HepG2 (cell line): ENCODE data around the gene PLET1. TPM values are rescaled to one million over a fixed set of nuclear protein-coding genes. Genes with fewer than 3 reads are reported as not detected.
A peak's percentile ranks its signal among the peaks of the same experiment; 100 is the strongest.

Experiments used
- CBX2 ChIP-seq, 2 experiments: fragments of 200-600 bp in 1 of 2; sonication (generic); formaldehyde crosslinking in 1 of 2; IDR thresholded peaks; 2 replicates each; pipeline versions ENCODE4 v1.7.0 to v1.8.1; 2018 to 2022; ENCODE audit warnings: low read depth in 2 of 2, low read length in 1 of 2, mild to moderate bottlenecking in 1 of 2, missing genetic modification reagents in 1 of 2
- DBP ChIP-seq: sonication (generic); formaldehyde crosslinking; IDR thresholded peaks from 2 replicates; pipeline ENCODE4 v1.4.0; 2020; ENCODE audit warnings: missing genetic modification reagents; ENCODE audit errors: not compliant biosample characterization
- DPF2 ChIP-seq: sonication (generic); formaldehyde crosslinking; IDR thresholded peaks from 2 replicates; pipeline ENCODE4 v1.4.0; 2020; ENCODE audit warnings: mild to moderate bottlenecking, low read depth, missing genetic modification reagents, borderline replicate concordance
- ISL2 ChIP-seq: sonication (generic); formaldehyde crosslinking; IDR thresholded peaks from 2 replicates; pipeline ENCODE4 v1.5.0; 2020; ENCODE audit warnings: missing genetic modification reagents
- MTERF4 ChIP-seq: sonication (generic); formaldehyde crosslinking; IDR thresholded peaks from 2 replicates; pipeline ENCODE4 v1.8.0; 2023; ENCODE audit warnings: mild to moderate bottlenecking, missing genetic modification reagents
- MXI1 ChIP-seq: IDR thresholded peaks from 3 replicates; pipeline ENCODE4 v1.6.1; 2012; ENCODE audit warnings: low read depth, low read length, inconsistent platforms, borderline replicate concordance
- NCOA1 ChIP-seq: sonication (generic); formaldehyde crosslinking; IDR thresholded peaks from 2 replicates; pipeline ENCODE4 v1.9.0; 2021; ENCODE audit warnings: missing genetic modification reagents
- NR2F2 ChIP-seq: IDR thresholded peaks from 2 replicates; pipeline ENCODE4 v1.6.1; 2012; ENCODE audit warnings: low read depth, inconsistent platforms, borderline replicate concordance
- PHF20 ChIP-seq: sonication (generic); formaldehyde crosslinking; IDR thresholded peaks from 2 replicates; pipeline ENCODE4 v1.5.0; 2020; ENCODE audit warnings: mild to moderate bottlenecking, missing genetic modification reagents
- POLR2G ChIP-seq: fragments of 200-400 bp; formaldehyde crosslinking; IDR thresholded peaks from 2 replicates; pipeline ENCODE4 v1.6.1; 2018; ENCODE audit warnings: mild to moderate bottlenecking, low read depth, low read length, moderate library complexity
- SOX13 ChIP-seq, 3 experiments: fragments of 450-650 bp in 1 of 3; sonication (generic) in 1 of 3; formaldehyde crosslinking in 1 of 3; IDR thresholded peaks in 2 of 3; conservative IDR thresholded peaks in 1 of 3; 2 replicates each; pipeline versions ENCODE4 v1.5.0 to v1.6.1; 2016 to 2020; ENCODE audit warnings: antibody characterized with exemption in 1 of 3, mild to moderate bottlenecking in 1 of 3, missing compliant biosample characterization in 1 of 3, missing genetic modification reagents in 1 of 3, moderate library complexity in 1 of 3
- SOX5 ChIP-seq: IDR thresholded peaks from 2 replicates; pipeline ENCODE4 v1.6.1; 2016; ENCODE audit warnings: borderline replicate concordance
- TCF12 ChIP-seq, 2 experiments: fragments of 450-650 bp in 1 of 2; sonication (generic) in 1 of 2; formaldehyde crosslinking in 1 of 2; IDR thresholded peaks; 2 replicates each; pipeline versions ENCODE4 v1.6.1 to v1.8.0; 2017 to 2022; ENCODE audit warnings: antibody characterized with exemption in 1 of 2, mild to moderate bottlenecking in 1 of 2, missing genetic modification reagents in 1 of 2, moderate library complexity in 1 of 2
- TIGD3 ChIP-seq: sonication (generic); formaldehyde crosslinking; IDR thresholded peaks from 2 replicates; pipeline ENCODE4 v1.5.1; 2020; ENCODE audit warnings: mild to moderate bottlenecking, missing genetic modification reagents, borderline replicate concordance
- ZKSCAN5 ChIP-seq: sonication (generic); formaldehyde crosslinking; IDR thresholded peaks from 2 replicates; pipeline ENCODE4 v1.5.1; 2020; ENCODE audit warnings: mild to moderate bottlenecking, missing genetic modification reagents
- ZNF17 ChIP-seq: sonication (generic); formaldehyde crosslinking; IDR thresholded peaks from 2 replicates; pipeline ENCODE4 v1.5.0; 2020; ENCODE audit warnings: mild to moderate bottlenecking, missing genetic modification reagents
- ZNF354B ChIP-seq: sonication (generic); formaldehyde crosslinking; IDR thresholded peaks from 2 replicates; pipeline ENCODE4 v1.8.0; 2022; ENCODE audit warnings: mild to moderate bottlenecking, missing genetic modification reagents
- ZNF44 ChIP-seq: sonication (generic); formaldehyde crosslinking; IDR thresholded peaks from 2 replicates; pipeline ENCODE4 v1.5.1; 2020; ENCODE audit warnings: mild to moderate bottlenecking, missing genetic modification reagents
- polyA plus RNA-seq, 8 experiments: library from polyadenylated mRNA; depleted of rRNA in 3 of 8; stranded (reverse) in 7 of 8; unstranded in 1 of 8; fragments of >200 nt; fragmentation: Illumina TruSeq in 4 of 8; extraction: Trizol in 4 of 8; gene quantifications; 2 replicates each; pipeline versions ENCODE4 v1.2.1 to v1.2.3, GENCODE V29; 2011 to 2016; ENCODE audit warnings: low read depth in 4 of 8, missing spikeins in 1 of 8, mixed read lengths in 1 of 8; ENCODE audit not compliant: insufficient read depth in 1 of 8
- total RNA-seq, 5 experiments: library from RNA; depleted of rRNA; stranded (reverse); fragments of >200 nt; fragmentation: Illumina TruSeq; extraction: Trizol; gene quantifications; 2 replicates each; pipeline ENCODE4 v1.2.3, GENCODE V29; 2016; ENCODE audit warnings: low read depth in 1 of 5
- TF ChIP-seq, protein P1 (sequence below): sonication (generic); formaldehyde crosslinking; IDR thresholded peaks from 2 replicates; pipeline ENCODE4 v1.8.1; 2023; ENCODE audit warnings: mild to moderate bottlenecking, moderate library complexity, missing genetic modification reagents
- TF ChIP-seq, protein P2 (sequence below): sonication (generic); formaldehyde crosslinking; IDR thresholded peaks from 2 replicates; pipeline ENCODE4 v1.4.0; 2020; ENCODE audit warnings: missing genetic modification reagents
- TF ChIP-seq, protein P3 (sequence below): sonication (generic); formaldehyde crosslinking; IDR thresholded peaks from 2 replicates; pipeline ENCODE4 v1.4.0; 2020; ENCODE audit warnings: missing genetic modification reagents, mild to moderate bottlenecking, borderline replicate concordance

The PLET1 gene
- total and polyA plus RNA-seq, 2 of the 13 experiments (the other 11 are each of a cell fraction or from before 2014, with no cell fraction given): not detected

GRCh38 chr11:112226831-112227401 lies 33.7 kb downstream of the PLET1 start (continued):
- no peak for TF ChIP-seq ZNF17
- no peak for TF ChIP-seq NR2F2
- TF ChIP-seq, protein P1, sequence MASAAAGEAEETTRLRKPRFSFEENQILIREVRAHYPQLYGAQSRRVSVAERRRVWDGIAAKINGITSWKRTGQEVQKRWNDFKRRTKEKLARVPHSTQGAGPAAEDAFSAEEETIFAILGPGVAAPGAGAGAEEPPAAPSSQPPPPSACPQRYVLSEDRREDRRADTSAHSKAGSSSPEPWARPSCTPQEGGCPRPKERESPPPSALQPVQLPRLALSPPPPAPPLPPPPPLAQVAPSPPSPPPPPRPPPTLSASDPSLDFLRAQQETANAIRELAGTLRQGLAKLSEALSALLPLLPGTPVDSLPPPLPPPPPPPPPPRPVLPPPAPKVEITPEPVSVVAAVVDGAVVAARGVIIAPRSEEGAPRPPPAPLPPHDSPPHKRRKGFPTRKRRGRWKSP: 0 out of 2 replicates have a peak, but pooled peaks have one; percentile 7
- 0 out of 2 replicates have a peak, but pooled peaks have one; percentile 41 for TF ChIP-seq ZNF44 (CRISPR knock-in tag)
- no peak for TF ChIP-seq TCF12 (IDR thresholded peaks at IDR 0.05)
- TF ChIP-seq TCF12 (CRISPR knock-in tag; IDR thresholded peaks at IDR 0.05): no peak
- TF ChIP-seq MTERF4 (CRISPR knock-in tag): no peak
- TF ChIP-seq, protein P2, sequence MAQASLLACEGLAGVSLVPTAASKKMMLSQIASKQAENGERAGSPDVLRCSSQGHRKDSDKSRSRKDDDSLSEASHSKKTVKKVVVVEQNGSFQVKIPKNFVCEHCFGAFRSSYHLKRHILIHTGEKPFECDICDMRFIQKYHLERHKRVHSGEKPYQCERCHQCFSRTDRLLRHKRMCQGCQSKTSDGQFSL (CRISPR knock-in tag): no peak
- no peak for TF ChIP-seq TIGD3 (CRISPR knock-in tag)
- no peak for TF ChIP-seq ISL2
- TF ChIP-seq NCOA1: no peak
- no peak for TF ChIP-seq MXI1
- no peak for TF ChIP-seq DBP (CRISPR knock-in tag)
- TF ChIP-seq POLR2G: no peak
- no peak for TF ChIP-seq ZKSCAN5 (CRISPR knock-in tag)
- TF ChIP-seq, protein P3, sequence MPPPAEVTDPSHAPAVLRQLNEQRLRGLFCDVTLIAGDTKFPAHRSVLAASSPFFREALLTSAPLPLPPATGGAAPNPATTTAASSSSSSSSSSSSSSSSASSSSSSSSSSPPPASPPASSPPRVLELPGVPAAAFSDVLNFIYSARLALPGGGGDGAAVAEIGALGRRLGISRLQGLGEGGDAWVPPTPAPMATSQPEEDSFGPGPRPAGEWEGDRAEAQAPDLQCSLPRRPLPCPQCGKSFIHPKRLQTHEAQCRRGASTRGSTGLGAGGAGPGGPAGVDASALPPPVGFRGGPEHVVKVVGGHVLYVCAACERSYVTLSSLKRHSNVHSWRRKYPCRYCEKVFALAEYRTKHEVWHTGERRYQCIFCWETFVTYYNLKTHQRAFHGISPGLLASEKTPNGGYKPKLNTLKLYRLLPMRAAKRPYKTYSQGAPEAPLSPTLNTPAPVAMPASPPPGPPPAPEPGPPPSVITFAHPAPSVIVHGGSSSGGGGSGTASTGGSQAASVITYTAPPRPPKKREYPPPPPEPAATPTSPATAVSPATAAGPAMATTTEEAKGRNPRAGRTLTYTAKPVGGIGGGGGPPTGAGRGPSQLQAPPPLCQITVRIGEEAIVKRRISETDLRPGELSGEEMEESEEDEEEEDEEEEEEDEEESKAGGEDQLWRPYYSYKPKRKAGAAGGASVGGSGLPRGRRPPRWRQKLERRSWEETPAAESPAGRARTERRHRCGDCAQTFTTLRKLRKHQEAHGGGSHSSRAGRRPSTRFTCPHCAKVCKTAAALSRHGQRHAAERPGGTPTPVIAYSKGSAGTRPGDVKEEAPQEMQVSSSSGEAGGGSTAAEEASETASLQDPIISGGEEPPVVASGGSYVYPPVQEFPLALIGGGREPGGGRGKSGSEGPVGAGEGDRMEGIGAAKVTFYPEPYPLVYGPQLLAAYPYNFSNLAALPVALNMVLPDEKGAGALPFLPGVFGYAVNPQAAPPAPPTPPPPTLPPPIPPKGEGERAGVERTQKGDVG (CRISPR knock-in tag): no peak
- TF ChIP-seq PHF20 (CRISPR knock-in tag): no peak
- no peak for TF ChIP-seq CBX2 (IDR thresholded peaks at IDR 0.05; ENCODE audit: low read depth, low read length)
- no peak for TF ChIP-seq CBX2 (CRISPR knock-in tag; IDR thresholded peaks at IDR 0.05; ENCODE audit: low read depth)
- no peak for TF ChIP-seq SOX5 (CRISPR knock-in tag)
- no peak for TF ChIP-seq ZNF354B (CRISPR knock-in tag)
- no peak for TF ChIP-seq DPF2 (CRISPR knock-in tag)
- no peak for TF ChIP-seq SOX13 (IDR thresholded peaks at IDR 0.05)
- no peak for TF ChIP-seq SOX13 (CRISPR knock-in tag; conservative IDR thresholded peaks at IDR 0.05 in 1 of 2, IDR thresholded peaks at IDR 0.05 in 1 of 2)
